GM21717 (cell line): ENCODE measurements around the gene USP5.
A peak's percentile ranks its signal among the peaks of the same experiment; 100 is the strongest.
"Not testable (repeated sequence)": the region's sequence is repeated elsewhere in the genome, so short reads cannot be mapped to it uniquely, and the experiment has no call there.

ENCODE experiments used
- ATAC-seq: cut with Tn5 transposase; IDR thresholded peaks from one replicate; pipeline ENCODE4 v1.9.1; 2021; ENCODE audit warnings: mild to moderate bottlenecking, moderate library complexity; ENCODE audit not compliant: unreplicated experiment

Gene USP5

GRCh38 chr12:6863033-6863432 lies 11.1 kb downstream of the USP5 start:
- ATAC-seq: no peak

DNA sequence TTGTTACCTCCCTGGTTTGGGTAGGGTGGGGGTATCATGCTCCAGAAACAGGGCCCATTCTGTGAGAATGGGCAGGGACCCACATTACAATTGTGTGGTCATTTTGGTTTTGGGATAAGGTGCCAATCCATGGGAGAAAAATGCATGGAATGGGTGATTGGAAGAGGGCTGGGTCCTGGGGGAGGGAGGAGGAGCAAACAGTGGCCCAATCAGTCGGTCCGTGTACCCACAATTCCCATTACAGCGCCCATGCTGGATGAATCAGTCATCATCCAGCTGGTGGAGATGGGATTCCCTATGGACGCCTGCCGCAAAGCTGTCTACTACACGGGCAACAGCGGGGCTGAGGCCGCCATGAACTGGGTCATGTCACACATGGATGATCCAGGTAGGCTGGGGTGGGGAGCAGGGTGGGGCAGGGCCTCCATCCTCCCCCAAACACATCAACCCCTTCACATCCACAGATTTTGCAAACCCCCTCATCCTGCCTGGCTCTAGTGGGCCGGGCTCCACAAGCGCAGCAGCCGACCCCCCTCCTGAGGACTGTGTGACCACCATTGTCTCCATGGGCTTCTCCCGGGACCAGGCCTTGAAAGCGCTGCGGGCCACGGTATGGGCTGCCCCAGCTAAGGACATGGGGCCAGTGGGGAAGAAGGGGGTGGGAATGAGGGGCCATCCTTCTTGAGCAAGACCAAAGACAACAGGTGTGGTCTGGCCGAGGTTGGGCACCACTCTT lies 11.8 kb downstream of the USP5 start:
- ATAC-seq: no peak

- not testable (repeated sequence) for ATAC-seq
Observed at GRCh38 chr12:6865307-6865706, 13.4 kb downstream of the USP5 start.

GRCh38 chr12:6866163-6866919 lies 14.4 kb downstream of the USP5 start:
- ATAC-seq: no peak

DNA sequence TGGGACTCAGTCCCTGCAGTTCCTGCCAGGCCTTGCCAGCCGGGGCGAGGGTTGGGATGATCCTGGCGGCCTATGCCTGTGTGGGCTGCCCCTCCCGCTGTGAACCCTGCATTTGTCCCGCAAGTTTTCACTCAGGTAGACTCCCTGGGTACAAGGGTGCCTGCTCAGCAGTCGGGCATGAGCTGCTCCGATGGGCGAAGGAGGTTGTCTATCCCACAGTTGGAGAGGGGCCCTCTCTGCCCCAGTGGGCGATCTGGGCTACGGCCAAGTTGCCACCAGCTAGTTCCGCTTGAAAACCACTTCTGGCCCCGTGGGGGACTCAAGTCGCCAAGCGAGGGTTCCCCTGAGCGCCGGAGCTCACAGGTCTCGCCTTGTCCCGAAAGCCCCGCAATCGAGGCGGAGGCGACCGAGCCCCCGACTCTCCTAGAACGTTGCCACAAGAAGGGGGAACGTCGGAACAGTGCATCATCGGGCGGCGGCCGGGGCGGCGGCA lies 15.0 kb downstream of the USP5 start:
- peak; percentile 15 for ATAC-seq

GRCh38 chr12:6867413-6868210 lies 15.7 kb downstream of the USP5 start, which contains the start of gene TPI1:
TPI1 (plus strand) TSS chr12:6867531; CDS start chr12:6867567, 36 bp downstream.
- peak; percentile 45 for ATAC-seq

DNA sequence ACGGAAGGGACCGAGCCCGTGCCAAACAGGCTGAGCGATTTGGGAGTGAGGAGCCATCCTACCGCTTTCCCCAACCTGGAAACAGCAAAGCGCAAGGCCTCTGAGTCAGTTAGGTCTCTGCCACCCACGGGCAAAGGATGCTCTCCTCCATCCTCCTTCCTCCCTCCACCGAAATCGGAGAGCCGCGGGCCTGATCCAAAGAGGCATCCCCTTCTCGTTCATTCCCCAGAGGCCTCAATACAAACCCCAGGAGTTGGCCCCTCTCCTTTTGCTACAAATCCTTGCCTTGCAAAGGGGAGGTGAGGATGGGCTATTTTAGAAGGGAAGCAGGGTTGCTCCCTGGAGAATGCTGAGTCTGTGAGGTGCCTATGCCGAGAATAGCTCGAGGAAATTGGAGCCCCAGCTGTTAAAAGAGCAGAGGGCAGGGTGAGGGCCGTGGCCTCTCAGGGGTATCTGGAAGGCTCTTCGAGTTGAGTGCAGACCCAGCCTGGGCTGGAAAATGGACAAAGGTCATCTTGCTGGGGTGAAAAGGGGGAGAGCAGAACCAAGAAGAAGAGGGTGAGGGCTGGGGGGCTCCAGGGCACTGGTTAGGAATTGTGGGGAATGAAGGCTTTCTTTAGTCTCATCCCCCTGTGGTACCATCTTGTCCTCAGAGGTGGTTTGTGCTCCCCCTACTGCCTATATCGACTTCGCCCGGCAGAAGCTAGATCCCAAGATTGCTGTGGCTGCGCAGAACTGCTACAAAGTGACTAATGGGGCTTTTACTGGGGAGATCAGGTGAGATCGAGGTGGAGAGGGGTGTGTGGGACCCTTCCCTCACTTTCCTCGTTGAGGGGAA lies 16.5 kb downstream of the USP5 start:
- no peak for ATAC-seq

GRCh38 chr12:6869049-6870021 lies 17.4 kb downstream of the USP5 start:
- ATAC-seq: no peak

- not testable (repeated sequence) for ATAC-seq
Observed at GRCh38 chr12:6870304-6870703, 18.4 kb downstream of the USP5 start.

GRCh38 chr12:6871052-6871957 lies 19.4 kb downstream of the USP5 start:
- ATAC-seq: no peak

DNA sequence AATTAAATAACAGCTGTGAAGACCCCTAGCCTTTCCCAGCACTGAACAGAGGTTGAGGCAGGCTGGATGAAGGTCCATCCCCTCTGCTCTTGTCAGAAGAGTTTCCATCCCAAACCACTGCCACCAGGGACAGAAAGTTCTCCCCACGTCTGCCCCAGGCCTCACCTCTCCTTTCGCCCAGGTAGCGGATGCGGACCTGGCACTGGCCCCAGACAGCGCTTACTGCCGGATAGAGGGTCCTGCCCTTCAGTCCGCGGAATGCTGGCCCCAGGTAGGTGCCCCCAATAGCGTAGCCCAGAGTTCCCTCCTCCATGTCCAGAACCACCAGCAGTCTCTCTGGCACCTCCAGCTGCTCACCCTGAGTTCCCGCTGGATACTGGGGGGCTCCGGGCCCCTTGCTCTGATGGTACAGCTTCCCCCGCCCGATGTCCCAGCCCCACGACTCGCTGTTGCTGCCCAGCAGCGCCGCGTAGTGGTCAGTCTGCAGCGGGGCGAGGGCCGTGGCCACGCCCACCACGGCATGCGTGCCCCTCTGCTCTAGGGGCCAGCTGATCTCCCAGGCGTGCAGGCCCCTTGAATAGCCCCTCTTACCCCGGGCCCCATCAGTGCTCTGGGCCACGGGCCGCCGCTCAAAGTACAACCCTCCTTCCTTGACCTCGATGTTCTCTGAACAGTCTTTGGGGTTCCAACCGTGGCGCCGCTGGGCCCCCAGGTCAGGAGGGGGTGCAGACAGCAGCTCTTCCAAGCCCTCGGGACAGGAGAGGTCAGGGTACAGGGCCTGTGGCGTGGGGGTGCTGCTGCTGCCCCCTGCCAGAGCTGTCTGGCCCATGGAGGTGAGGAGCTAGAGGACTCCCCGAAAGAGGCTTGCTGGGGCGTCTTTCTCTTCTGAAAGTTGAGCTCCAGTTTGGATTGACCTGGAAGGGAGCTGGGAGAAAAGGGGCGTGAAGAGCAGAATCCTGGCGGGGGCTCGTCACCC lies 20.4 kb downstream of the USP5 start:
- no peak for ATAC-seq

DNA sequence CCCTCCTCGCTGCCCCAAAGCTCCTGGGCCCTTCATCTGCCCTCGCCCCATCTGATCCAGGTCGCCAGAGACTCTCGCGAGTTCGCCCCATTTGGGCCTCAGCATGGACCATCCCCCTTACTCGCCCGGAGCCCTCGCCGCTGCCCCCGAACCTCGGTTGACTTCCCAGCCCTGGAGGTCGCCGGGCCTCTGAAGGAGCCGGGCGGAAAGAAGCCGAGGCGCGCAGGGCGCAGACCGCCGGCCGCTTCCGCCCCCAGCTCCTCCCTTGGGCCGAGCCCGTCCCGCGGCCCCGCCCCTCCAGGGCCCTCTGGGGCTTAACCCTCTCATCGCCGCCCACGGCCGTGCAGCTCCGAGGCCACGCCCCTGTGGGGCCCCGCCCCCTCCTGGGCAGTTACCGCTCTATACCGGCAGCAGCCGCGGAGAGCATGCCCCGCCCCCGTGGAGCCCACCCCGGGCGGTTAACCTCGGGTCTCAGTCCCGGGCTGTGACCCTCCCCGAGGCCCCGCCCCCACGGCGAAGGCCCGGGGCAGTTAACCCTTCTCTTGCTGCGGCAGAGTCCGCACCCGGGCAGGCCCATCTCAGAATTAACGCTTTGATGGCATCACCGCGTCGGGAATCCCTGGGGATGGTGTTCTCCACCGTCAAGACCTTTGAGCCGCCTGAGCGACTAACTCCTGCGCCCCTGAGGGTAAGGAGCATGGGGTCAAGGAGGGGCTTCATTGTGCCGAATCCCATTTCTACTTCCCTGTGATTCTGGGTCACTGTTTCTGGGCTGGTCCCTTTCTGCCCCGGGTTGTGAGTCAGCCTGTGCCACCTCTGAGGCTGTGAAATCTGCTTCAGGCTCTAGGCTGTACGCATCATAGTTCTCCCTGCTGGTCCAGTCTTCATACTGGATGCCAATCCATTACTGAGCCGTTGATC lies 21.4 kb downstream of the USP5 start, which contains the start of gene SPSB2:
TSS of gene SPSB2 (minus strand) at position 210 of the 921 bp plus-strand sequence. CDS start 402 bp downstream, outside the sequence.
- ATAC-seq: peak; percentile 57

DNA sequence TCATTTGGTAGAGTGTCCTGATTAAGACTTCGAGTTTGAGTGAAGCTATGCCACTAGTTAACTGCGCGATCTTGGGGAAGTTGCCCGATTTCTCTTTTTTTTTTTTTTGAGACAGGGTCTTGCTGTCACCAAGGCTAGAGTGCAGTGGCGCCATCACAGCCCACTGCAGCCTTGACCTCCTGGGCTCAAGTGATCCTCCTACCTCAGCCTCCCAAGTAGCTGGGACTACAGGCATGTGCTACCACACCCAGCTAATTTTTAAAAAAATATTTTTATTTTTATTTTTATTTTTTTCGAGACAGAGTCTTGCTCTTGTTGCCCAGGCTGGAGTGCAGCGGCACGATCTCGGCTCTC lies 22.0 kb downstream of the USP5 start:
- ATAC-seq: not testable (repeated sequence)

DNA sequence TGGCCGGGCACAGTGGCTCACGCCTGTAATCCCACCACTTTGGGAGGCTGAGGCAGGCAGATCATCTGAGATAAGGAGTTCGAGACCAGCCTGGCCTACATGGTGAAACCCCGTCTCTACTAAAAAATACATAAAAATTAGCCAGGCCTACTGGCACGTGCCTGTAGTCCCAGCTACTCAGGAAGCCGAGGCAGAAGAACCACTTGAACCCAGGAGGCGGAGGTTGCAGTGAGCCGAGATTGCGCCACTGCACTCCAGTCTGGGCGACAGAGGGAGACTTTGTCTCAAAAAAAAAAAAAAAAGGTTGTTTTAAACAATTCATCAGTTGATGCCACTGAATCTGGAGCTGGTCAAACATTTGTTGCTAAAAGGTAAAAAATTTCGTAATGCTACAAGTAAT lies 27.9 kb downstream of the USP5 start:
- not testable (repeated sequence) for ATAC-seq

GRCh38 chr12:6883252-6883651 lies 31.3 kb downstream of the USP5 start:
- ATAC-seq: no peak

DNA sequence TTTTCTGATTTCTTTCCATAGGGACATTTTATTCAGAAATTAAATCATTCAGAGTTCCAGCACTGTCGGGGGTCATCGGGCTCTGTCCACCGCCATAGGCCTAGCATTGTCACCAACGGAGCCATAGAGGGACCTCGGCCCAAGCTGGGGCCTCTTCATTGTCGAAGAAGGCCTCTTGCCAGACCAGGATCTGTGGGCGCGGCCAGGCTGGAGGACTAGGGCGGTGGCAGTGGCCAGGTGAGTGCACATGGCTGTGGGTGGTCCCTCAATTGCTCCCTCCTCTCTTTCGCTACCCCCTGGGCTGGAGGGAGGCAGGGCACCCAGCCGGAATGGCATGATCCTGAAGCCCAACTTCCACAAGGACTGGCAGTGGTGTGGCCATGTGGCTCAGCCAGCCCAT lies 31.7 kb downstream of the USP5 start:
- ATAC-seq: no peak
